HCT116 (cell line): Measurements from ENCODE around the gene TNNI2. TPM values are rescaled to one million over a fixed set of nuclear protein-coding genes. Genes with fewer than 3 reads are reported as not detected.

Source experiments
- ATAC-seq: fragments of 200-7000 bp; cut with Tn5 transposase; 2 replicates; pipeline ENCODE4 v1.9.1; 2020; ENCODE audit warnings: mild to moderate bottlenecking, moderate library complexity
- BruUV-seq: library from RNA; stranded (reverse); fragments of 400-500 nt; replicated peaks from 2 replicates; lab custom pipeline; 2021; lab: Mats Ljungman, UMichigan
- CTCF ChIA-PET: fragments of 300-600 bp; sonication (Branson Sonifier 250); formaldehyde crosslinking; loops from one replicate; lab custom pipeline; 2021; ENCODE audit warnings: antibody characterized with exemption; lab: Charles Lee
- POLR2A ChIA-PET: fragments of 300-600, 350-600 bp; sonication (Branson Sonifier 250); formaldehyde crosslinking; loops from one replicate; lab custom pipeline; 2021; ENCODE audit warnings: antibody characterized with exemption; lab: Charles Lee
- RAD21 ChIA-PET, 2 experiments: fragments of 300-600 bp; sonication (Branson Sonifier 250); formaldehyde crosslinking; loops; one replicate each; lab custom pipeline; 2023; ENCODE audit warnings: low total read pairs in 2 of 2; ENCODE audit not compliant: uncharacterized antibody in 2 of 2, unreplicated experiment in 2 of 2, low non-redundant PET in 1 of 2; lab: Charles Lee
- DNase-seq: peaks from one replicate; pipeline ENCODE4 v3.0.0-alpha.2; 2010; ENCODE audit warnings: low read depth, low spot score
- H2AFZ ChIP-seq: fragments of 200-600 bp; shearing (Covaris generic), sonication (generic); 2 replicates; pipeline ENCODE4 v1.6.1; 2017; ENCODE audit warnings: low read depth, mixed run types, mixed read lengths, antibody characterized with exemption, low read length; ENCODE audit not compliant: poor library complexity, severe bottlenecking
- H3K27ac ChIP-seq: 2 replicates; pipeline ENCODE4 v1.5.1; 2012; ENCODE audit warnings: low read depth, low read length
- H3K27me3 ChIP-seq: fragments of 200-600 bp; sonication (generic); 2 replicates; pipeline ENCODE4 v1.6.1; 2016; ENCODE audit warnings: mixed run types, low read length, mixed read lengths; ENCODE audit not compliant: insufficient read depth
- H3K36me3 ChIP-seq, 2 experiments: fragments of 200-500 bp in 1 of 2; fragments of 200-600 bp in 1 of 2; sonication (Bioruptor generic) in 1 of 2; sonication (generic) in 1 of 2; 2 replicates each; pipeline versions ENCODE4 v1.5.1 to v1.6.1; 2014 to 2016; ENCODE audit warnings: low read length in 2 of 2, inconsistent platforms in 1 of 2, mixed read lengths in 1 of 2, mixed run types in 1 of 2; ENCODE audit not compliant: insufficient read depth in 2 of 2, control insufficient read depth in 1 of 2
- H3K4me1 ChIP-seq, 2 experiments: fragments of 200-600 bp in 1 of 2; sonication (generic) in 1 of 2; 2 replicates each; pipeline versions ENCODE4 v1.5.1 to v1.6.1; 2012 to 2017; ENCODE audit warnings: low read length in 2 of 2, inconsistent platforms in 1 of 2, mild to moderate bottlenecking in 1 of 2, mixed read lengths in 1 of 2, mixed run types in 1 of 2, moderate library complexity in 1 of 2; ENCODE audit not compliant: insufficient read depth in 2 of 2, control insufficient read depth in 1 of 2
- H3K4me2 ChIP-seq: fragments of 200-600 bp; sonication (generic); 2 replicates; pipeline ENCODE4 v1.6.1; 2017; ENCODE audit warnings: mixed run types, low read length, mixed read lengths
- H3K4me3 ChIP-seq, 2 experiments: fragments of 200-600 bp in 1 of 2; sonication (generic) in 1 of 2; replicated peaks in 1 of 2; 2 replicates each; pipeline ENCODE4 v1.5.1; 2011 to 2016; ENCODE audit warnings: low read length in 2 of 2, control low read depth in 1 of 2, low read depth in 1 of 2, mild to moderate bottlenecking in 1 of 2, mixed read lengths in 1 of 2, mixed run types in 1 of 2
- H3K79me2 ChIP-seq: fragments of 200-600 bp; sonication (generic); 2 replicates; pipeline ENCODE4 v1.6.1; 2017; ENCODE audit warnings: mild to moderate bottlenecking, mixed run types, low read length, moderate library complexity, mixed read lengths; ENCODE audit not compliant: insufficient read depth
- H3K9ac ChIP-seq: fragments of 200-600 bp; sonication (generic); 2 replicates; pipeline ENCODE4 v1.6.1; 2016; ENCODE audit warnings: low read length, mixed read lengths
- H3K9me2 ChIP-seq: fragments of 200-600 bp; sonication (generic), shearing (Covaris generic); 2 replicates; pipeline ENCODE4 v1.6.1; 2017; ENCODE audit warnings: mixed run types, mild to moderate bottlenecking, moderate library complexity; ENCODE audit not compliant: insufficient read depth
- H3K9me3 ChIP-seq, 2 experiments: fragments of 200-500 bp in 1 of 2; fragments of 200-600 bp in 1 of 2; sonication (Bioruptor generic) in 1 of 2; sonication (generic) in 1 of 2; 2 replicates each; pipeline ENCODE4 v1.6.1; 2014 to 2017; ENCODE audit warnings: low read length in 2 of 2, mixed read lengths in 2 of 2, inconsistent platforms in 1 of 2, low read depth in 1 of 2, mild to moderate bottlenecking in 1 of 2, mixed run types in 1 of 2, moderate library complexity in 1 of 2; ENCODE audit not compliant: control insufficient read depth in 1 of 2, insufficient read depth in 1 of 2
- H4K20me1 ChIP-seq: fragments of 200-600 bp; sonication (generic), shearing (Covaris generic); 2 replicates; pipeline ENCODE4 v1.6.1; 2017; ENCODE audit warnings: mixed run types, mild to moderate bottlenecking, moderate library complexity; ENCODE audit not compliant: insufficient read depth
- CEBPB ChIP-seq: IDR thresholded peaks from 2 replicates; pipeline ENCODE4 v1.6.1; 2012; ENCODE audit warnings: low read depth
- EZH2 ChIP-seq: fragments of 200-600 bp; sonication (generic); IDR thresholded peaks from 2 replicates; pipeline ENCODE4 v1.6.1; 2017; ENCODE audit warnings: antibody characterized with exemption, mixed run types
- EZH2phosphoT487 ChIP-seq: fragments of 200-600 bp; IDR thresholded peaks from 2 replicates; pipeline ENCODE4 v1.6.1; 2018; ENCODE audit warnings: antibody characterized with exemption, borderline replicate concordance
- JUND ChIP-seq: IDR thresholded peaks from 2 replicates; pipeline ENCODE4 v1.6.1; 2012
- MAX ChIP-seq: IDR thresholded peaks from 2 replicates; pipeline ENCODE4 v1.6.1; 2012
- POLR2AphosphoS5 ChIP-seq: IDR thresholded peaks from 2 replicates; pipeline ENCODE4 v1.6.1; 2011; ENCODE audit warnings: mild to moderate bottlenecking, low read depth, low read length, moderate library complexity
- RAD21 ChIP-seq: IDR thresholded peaks from 2 replicates; pipeline ENCODE4 v1.6.1; 2012; ENCODE audit warnings: low read depth, mild to moderate bottlenecking
- SIN3A ChIP-seq: IDR thresholded peaks from 2 replicates; pipeline ENCODE4 v1.6.1; 2012; ENCODE audit warnings: low read depth
- SP1 ChIP-seq: IDR thresholded peaks from 2 replicates; pipeline ENCODE4 v1.6.1; 2012; ENCODE audit warnings: low read depth
- TCF7L2 ChIP-seq: IDR thresholded peaks from 2 replicates; pipeline ENCODE4 v1.7.0; 2011; ENCODE audit warnings: borderline replicate concordance, inconsistent platforms; ENCODE audit not compliant: insufficient read depth, insufficient read length; ENCODE audit errors: extremely low read depth
- YY1 ChIP-seq: IDR thresholded peaks from 2 replicates; pipeline ENCODE4 v1.6.1; 2011; ENCODE audit warnings: low read length, low read depth, moderate library complexity, mild to moderate bottlenecking; ENCODE audit not compliant: insufficient replicate concordance; ENCODE audit errors: extremely low read depth
- ZBTB33 ChIP-seq: IDR thresholded peaks from 2 replicates; pipeline ENCODE4 v1.6.1; 2011; ENCODE audit warnings: mild to moderate bottlenecking, low read length, moderate library complexity; ENCODE audit not compliant: insufficient replicate concordance; ENCODE audit errors: extremely low read depth
- ZFX ChIP-seq: fragments of 450-650 bp; IDR thresholded peaks from 2 replicates; pipeline ENCODE4 v1.6.1; 2017
- ZNF274 ChIP-seq: fragments of 200-500 bp; sonication (Bioruptor generic); IDR thresholded peaks from 2 replicates; pipeline ENCODE4 v1.6.1; 2014; ENCODE audit warnings: mild to moderate bottlenecking, low read depth, low read length, inconsistent platforms
- intact Hi-C: fragments of 100-400 bp; cut with micrococcal nuclease; formaldehyde crosslinking; loops from 2 replicates; pipeline ENCODE4 v1.10.0; 2022
- total RNA-seq: library from RNA; stranded (reverse); gene quantifications from one replicate; pipeline ENCODE4 v1.2.1, GENCODE V29; 2021; ENCODE audit not compliant: unreplicated experiment

Gene TNNI2
- total RNA-seq, 1 experiment from 2014 or later = not detected

- Histone ChIP-seq H3K9me3 (no peaks in the 10 kb centered on the region), H3K27me3 (no peaks in the 10 kb centered on the region), H3K27ac (no peak overlapping the region), H3K79me2 (no peaks in the 10 kb centered on the region), H3K4me2 (no peak overlapping the region), H3K9ac (no peak overlapping the region), H3K4me1 (peaks cover 11 to 12% of the 10 kb centered on the region in 2 experiments), H3K36me3 (no peaks in the 10 kb centered on the region), H3K9me2 (no peaks in the 10 kb centered on the region), H4K20me1 (no peaks in the 10 kb centered on the region), H3K4me3 (no peak overlapping the region), H2AFZ (no peak overlapping the region)
- ChIA-PET CTCF (interaction anchor here (1.4 to 1.5 kb wide), 2 partner anchors 43 to 312 kb away, joined by 4 to 8 read pairs; no protein-coding TSS in a partner anchor), POLR2A (no interaction called here), RAD21 (interaction anchor here in 1 of 2 experiments (0.5 to 0.6 kb wide), 3 partner anchors 14 to 160 kb away, joined by 3 to 4 read pairs (median 3); no protein-coding TSS in a partner anchor)
- no TSS peak for BruUV-seq
- no peak for ATAC-seq
- no peak for DNase-seq
- no peak for TF ChIP-seq EZH2phosphoT487
- intact Hi-C loops = no loop called here
Measured at GRCh38 chr11:1839204-1839923, 583 bp downstream of the TNNI2 start.

GRCh38 chr11:1839924-1840779 lies 1.4 kb downstream of the TNNI2 start:
- Histone ChIP-seq H3K9me2 (no peaks in the 10 kb centered on the region), H3K36me3 (no peaks in the 10 kb centered on the region), H3K27me3 (no peaks in the 10 kb centered on the region), H4K20me1 (no peaks in the 10 kb centered on the region), H3K4me1 (peaks cover 3 to 4% of the 10 kb centered on the region in 2 experiments; a peak in 3 of 4 replicates), H3K4me2 (no peak overlapping the region), H2AFZ (no peak overlapping the region), H3K9me3 (no peaks in the 10 kb centered on the region), H3K9ac (no peak overlapping the region), H3K4me3 (no peak overlapping the region), H3K79me2 (no peaks in the 10 kb centered on the region), H3K27ac (no peak overlapping the region)
- no peak for ATAC-seq
- ChIA-PET CTCF (interaction anchor here (0.9 to 1.5 kb wide), 2 partner anchors 35 to 159 kb away, joined by 3 read pairs; no protein-coding TSS in a partner anchor), POLR2A (no interaction called here), RAD21 (no interaction called here)
- intact Hi-C loops = no loop called here
- DNase-seq = no peak
- BruUV-seq = no TSS peak
- no peak for TF ChIP-seq SIN3A
- TF ChIP-seq YY1 = no peak
- TF ChIP-seq POLR2AphosphoS5 = no peak
- TF ChIP-seq RAD21 = no peak
- TF ChIP-seq EZH2 = no peak
- no peak for TF ChIP-seq SP1
- TF ChIP-seq ZBTB33 = no peak
- TF ChIP-seq CEBPB = no peak
- TF ChIP-seq JUND = no peak
- no peak for TF ChIP-seq ZNF274
- no peak for TF ChIP-seq MAX
- no peak for TF ChIP-seq ZFX
- TF ChIP-seq TCF7L2 = no peak
